Measurements from ENCODE around the gene HOXD9.

DNA sequence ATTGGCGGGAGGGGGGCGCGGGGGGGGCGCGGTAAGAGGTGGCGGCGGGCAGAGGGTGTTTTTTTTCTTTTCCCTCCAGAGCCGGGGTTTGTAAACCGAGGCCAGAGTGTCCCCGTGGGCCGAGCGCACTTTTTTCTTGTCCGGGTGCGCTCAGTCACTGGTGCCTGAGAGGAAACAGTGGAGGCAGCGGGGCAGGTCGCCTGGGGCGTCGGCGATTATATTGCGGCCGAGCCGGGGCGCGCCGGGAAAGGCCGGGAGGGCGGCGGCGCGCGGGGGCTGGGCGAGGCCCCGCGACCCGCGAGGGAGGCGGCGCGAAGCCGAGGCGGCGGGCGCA lies 7.3 kb downstream of the HOXD9 start:
- TF ChIP-seq POU6F1 (CRISPR knock-in tag; IDR thresholded peaks at IDR 0.05; ENCODE audit: borderline replicate concordance, low read depth) (no peak), ZC3H10 (CRISPR knock-in tag; IDR thresholded peaks at IDR 0.05) (no peak), CSDC2 (CRISPR knock-in tag; IDR thresholded peaks at IDR 0.05) (no peak), OSR1 (CRISPR knock-in tag; IDR thresholded peaks at IDR 0.05) (no peak), ZFP30 (CRISPR knock-in tag; IDR thresholded peaks at IDR 0.05) (no peak), ESRRG (CRISPR knock-in tag; IDR thresholded peaks at IDR 0.05) (no peak), TOX (CRISPR knock-in tag; IDR thresholded peaks at IDR 0.05; ENCODE audit: borderline replicate concordance) (no peak), ZFP3 (CRISPR knock-in tag; IDR thresholded peaks at IDR 0.05) (no peak), ZNF70 (CRISPR knock-in tag; IDR thresholded peaks at IDR 0.05) (no peak), GLIS3 (CRISPR knock-in tag; IDR thresholded peaks at IDR 0.05) (no peak)
- TF ChIP-seq, protein P1, sequence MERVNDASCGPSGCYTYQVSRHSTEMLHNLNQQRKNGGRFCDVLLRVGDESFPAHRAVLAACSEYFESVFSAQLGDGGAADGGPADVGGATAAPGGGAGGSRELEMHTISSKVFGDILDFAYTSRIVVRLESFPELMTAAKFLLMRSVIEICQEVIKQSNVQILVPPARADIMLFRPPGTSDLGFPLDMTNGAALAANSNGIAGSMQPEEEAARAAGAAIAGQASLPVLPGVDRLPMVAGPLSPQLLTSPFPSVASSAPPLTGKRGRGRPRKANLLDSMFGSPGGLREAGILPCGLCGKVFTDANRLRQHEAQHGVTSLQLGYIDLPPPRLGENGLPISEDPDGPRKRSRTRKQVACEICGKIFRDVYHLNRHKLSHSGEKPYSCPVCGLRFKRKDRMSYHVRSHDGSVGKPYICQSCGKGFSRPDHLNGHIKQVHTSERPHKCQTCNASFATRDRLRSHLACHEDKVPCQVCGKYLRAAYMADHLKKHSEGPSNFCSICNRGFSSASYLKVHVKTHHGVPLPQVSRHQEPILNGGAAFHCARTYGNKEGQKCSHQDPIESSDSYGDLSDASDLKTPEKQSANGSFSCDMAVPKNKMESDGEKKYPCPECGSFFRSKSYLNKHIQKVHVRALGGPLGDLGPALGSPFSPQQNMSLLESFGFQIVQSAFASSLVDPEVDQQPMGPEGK (CRISPR knock-in tag; IDR thresholded peaks at IDR 0.05; ENCODE audit: borderline replicate concordance): no peak
- TF ChIP-seq, protein P2, sequence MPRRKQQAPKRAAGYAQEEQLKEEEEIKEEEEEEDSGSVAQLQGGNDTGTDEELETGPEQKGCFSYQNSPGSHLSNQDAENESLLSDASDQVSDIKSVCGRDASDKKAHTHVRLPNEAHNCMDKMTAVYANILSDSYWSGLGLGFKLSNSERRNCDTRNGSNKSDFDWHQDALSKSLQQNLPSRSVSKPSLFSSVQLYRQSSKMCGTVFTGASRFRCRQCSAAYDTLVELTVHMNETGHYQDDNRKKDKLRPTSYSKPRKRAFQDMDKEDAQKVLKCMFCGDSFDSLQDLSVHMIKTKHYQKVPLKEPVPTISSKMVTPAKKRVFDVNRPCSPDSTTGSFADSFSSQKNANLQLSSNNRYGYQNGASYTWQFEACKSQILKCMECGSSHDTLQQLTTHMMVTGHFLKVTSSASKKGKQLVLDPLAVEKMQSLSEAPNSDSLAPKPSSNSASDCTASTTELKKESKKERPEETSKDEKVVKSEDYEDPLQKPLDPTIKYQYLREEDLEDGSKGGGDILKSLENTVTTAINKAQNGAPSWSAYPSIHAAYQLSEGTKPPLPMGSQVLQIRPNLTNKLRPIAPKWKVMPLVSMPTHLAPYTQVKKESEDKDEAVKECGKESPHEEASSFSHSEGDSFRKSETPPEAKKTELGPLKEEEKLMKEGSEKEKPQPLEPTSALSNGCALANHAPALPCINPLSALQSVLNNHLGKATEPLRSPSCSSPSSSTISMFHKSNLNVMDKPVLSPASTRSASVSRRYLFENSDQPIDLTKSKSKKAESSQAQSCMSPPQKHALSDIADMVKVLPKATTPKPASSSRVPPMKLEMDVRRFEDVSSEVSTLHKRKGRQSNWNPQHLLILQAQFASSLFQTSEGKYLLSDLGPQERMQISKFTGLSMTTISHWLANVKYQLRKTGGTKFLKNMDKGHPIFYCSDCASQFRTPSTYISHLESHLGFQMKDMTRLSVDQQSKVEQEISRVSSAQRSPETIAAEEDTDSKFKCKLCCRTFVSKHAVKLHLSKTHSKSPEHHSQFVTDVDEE (CRISPR knock-in tag; IDR thresholded peaks at IDR 0.05): no peak
